ENCODE data around the gene ZBTB46.

GRCh38 chr20:63748070-63748933, 82.8 kb downstream of the ZBTB46 start:
- TF ChIP-seq CTCF (conservative IDR thresholded peaks at IDR 0.05; ENCODE audit: low read length) (no peak), EZH2phosphoT487 (IDR thresholded peaks at IDR 0.05; ENCODE audit: borderline replicate concordance, low read depth, low read length) (no peak)

Measured in OCI-LY7 (cell line).